C4-2B (cell line): Measurements from ENCODE around the gene SEZ6.
"Not testable (repeated sequence)": the region's sequence is repeated elsewhere in the genome, so short reads cannot be mapped to it uniquely, and the experiment has no call there.

Experiments
- H3K27ac ChIP-seq: fragments of 450-650 bp; 2 replicates; pipeline ENCODE4 v1.5.1; 2017
- CTCF ChIP-seq: fragments of 450-650 bp; conservative IDR thresholded peaks from 2 replicates; pipeline ENCODE4 v1.5.1; 2017; ENCODE audit warnings: mild to moderate bottlenecking
- ZFX ChIP-seq: fragments of 450-650 bp; IDR thresholded peaks from 2 replicates; pipeline ENCODE4 v1.6.1; 2017

The SEZ6 gene

GRCh38 chr17:28942925-28943324 lies 62.9 kb downstream of the SEZ6 start:
- peak overlapping the region; percentile 87 for H3K27ac ChIP-seq

DNA sequence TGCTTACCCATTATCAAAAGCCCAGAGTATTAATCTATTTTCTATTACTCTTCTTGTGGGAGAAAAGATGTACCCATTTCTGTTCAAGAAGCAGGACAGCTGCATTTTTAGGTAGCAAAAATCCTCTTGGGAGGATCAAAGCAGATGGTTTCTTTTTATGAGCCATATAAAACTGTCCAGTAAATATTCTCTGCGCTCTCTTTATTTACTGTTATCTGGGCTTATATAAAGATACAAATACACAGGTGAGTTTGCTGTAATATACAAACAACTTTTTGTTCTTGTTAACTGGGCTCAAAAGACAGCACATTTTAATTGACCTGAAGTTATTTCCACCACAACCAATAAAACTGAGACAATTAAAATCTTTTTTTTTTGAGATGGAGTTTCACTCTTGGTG lies 64.6 kb downstream of the SEZ6 start:
- peak overlapping the region; percentile 97 for H3K27ac ChIP-seq
- no peak for TF ChIP-seq ZFX
- TF ChIP-seq CTCF = no peak

More at GRCh38 chr17:28942925-28943324, 62.9 kb downstream of the SEZ6 start:
- no peak for TF ChIP-seq ZFX
- TF ChIP-seq CTCF = no peak

DNA sequence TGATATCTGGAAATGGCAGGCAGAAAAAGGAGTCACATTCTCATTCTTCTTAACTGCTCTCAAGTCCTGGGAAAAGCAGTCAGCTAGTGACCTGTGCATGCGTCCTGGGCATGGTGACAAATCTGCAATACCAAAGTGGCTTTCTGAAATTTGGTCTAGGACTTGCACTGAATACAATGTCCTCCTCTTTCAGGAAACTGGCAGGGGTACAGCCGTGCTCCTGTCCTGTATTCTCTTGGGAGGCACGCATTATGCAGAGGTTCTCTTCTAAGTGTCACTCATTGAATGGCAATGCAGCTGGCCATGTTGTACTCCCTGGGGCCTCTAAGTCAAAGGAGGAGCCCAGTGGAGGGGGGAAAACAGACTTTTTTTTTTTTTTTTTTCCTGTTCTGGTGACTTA lies 65.2 kb downstream of the SEZ6 start:
- TF ChIP-seq ZFX (no peak), CTCF (no peak)
- H3K27ac ChIP-seq = peak overlapping the region; percentile 97

DNA sequence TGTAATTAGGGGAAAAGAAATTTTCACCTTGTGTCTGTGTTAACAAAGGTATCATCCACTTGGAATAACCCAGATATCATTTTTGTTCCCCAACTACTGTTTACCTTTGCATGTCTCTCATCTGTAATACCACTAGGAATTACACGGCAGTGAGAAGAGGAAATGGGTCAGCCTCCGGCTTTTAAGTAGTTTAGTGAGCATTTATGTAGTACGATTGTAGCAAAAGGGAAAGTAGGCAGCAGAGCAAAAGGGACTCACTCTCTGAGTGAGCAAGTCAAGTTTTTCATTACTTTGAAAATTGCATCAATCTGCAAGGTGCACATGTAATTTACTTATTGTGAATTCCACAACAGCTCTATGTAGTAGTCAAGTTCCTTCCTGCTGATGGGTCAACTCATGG lies 65.7 kb downstream of the SEZ6 start:
- TF ChIP-seq CTCF = no peak
- H3K27ac ChIP-seq = peak overlapping the region; percentile 97

DNA sequence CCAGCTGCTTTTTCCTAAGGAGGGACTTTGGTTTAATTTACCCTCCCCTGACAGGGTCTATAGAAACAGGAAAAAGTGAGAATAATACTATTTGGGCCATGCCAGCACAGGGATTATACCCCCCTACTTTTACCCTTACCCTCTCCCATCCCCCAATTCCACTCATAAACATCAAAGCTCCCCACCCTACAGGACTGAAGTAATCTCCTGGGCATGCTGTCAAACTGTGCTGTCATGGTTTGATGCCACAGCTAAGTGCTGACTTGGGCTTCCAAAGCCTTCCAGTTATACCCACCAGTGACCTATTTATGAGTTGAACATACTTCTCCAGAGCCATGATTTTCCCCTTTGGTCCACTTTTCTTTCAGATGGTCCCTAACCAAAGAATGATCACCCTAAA lies 67.3 kb downstream of the SEZ6 start:
- TF ChIP-seq CTCF (no peak), ZFX (no peak)
- peak overlapping the region; percentile 84 for H3K27ac ChIP-seq

DNA sequence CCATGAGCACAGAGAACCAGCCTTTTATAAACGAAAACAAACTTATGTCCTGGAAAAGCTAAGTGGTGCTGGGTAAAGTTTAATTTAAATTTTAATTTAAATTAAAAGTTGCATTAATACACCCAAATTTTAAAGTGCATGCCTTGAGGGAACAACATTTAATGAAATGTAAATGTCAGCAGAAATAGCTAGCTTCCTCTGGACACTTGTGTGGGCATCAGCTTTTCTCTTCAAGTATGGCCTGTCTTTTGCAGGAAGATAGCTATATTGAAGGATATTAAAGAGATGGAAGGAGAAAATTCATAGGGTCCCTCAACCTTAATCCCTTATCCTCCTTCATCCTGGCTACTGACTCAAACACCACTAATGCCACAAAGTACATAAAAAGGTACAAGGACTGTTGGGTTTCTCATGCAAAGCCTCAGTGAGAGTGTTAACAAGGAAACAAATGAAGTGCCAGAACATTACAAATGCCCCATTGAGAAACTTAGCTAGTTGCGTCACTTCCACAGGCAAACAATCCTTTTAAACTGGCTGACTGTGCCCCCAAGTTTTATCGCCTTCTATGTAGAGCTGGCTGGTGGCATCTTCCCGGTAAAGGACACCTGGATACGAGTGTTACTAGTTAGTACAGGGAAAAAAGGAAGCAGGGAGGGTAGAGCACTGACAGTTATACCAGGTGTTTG lies 68.6 kb downstream of the SEZ6 start:
- TF ChIP-seq ZFX (no peak), CTCF (no peak)
- peak overlapping the region; percentile 84; the same call in 1 of the 2 replicates for H3K27ac ChIP-seq

GRCh38 chr17:28935744-28936460 lies 69.9 kb downstream of the SEZ6 start:
- no peak overlapping the region; the same call in 1 of the 2 replicates for H3K27ac ChIP-seq
- TF ChIP-seq CTCF (no peak), ZFX (no peak)

DNA sequence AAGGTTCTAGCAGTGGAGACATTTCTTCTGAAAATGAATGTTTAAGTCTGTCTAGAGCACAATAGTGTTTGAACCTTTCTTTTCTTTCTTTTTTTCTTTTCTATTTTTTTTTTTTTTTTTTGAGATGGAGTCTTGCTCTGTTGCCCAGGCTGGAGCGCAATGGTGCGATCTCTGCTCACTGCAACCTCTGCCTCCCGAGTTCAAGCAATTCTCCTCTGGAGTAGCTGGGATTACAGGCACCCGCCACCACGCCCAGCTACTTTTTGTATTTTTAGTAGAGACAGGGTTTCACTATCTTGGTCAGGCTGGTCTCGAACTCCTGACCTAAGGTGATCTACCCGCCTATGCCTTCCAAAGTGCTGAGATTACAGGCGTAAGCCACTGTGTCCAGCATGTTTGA lies 71.3 kb downstream of the SEZ6 start:
- not testable (repeated sequence) for H3K27ac ChIP-seq
